ENCODE data around the gene PEX7. TPM values are rescaled to one million over a fixed set of nuclear protein-coding genes. Genes with fewer than 3 reads are reported as not detected.

The PEX7 gene, protein sequence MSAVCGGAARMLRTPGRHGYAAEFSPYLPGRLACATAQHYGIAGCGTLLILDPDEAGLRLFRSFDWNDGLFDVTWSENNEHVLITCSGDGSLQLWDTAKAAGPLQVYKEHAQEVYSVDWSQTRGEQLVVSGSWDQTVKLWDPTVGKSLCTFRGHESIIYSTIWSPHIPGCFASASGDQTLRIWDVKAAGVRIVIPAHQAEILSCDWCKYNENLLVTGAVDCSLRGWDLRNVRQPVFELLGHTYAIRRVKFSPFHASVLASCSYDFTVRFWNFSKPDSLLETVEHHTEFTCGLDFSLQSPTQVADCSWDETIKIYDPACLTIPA
- 1 to 10 TPM; 2.5 to 3.3 TPM for total RNA-seq

GRCh38 chr6:136822376-136823127 lies at the start of gene PEX7:
Gene PEX7 (plus strand): TSS chr6:136822592. CDS start chr6:136822666, 74 bp downstream.
- peaks cover 14% of the 10 kb centered on the region for H3K4me1 Mint-ChIP-seq (ENCODE audit: low read depth)
- peak within 1 kb of the TSS; percentile 92 for H3K27ac Mint-ChIP-seq
- ATAC-seq (peak; percentile 97), DNase-seq (peak; percentile 93)
- ChIA-PET POLR2A (interaction anchor here (0.9 to 1.3 kb wide), 2 partner anchors 30 to 99 kb away, joined by 3 read pairs; partner anchors contain the start of genes MAP3K5 and SLC35D3), CTCF (interaction anchor here (0.6 to 1.7 kb wide), 4 partner anchors 10 to 178 kb away, joined by 3 to 8 read pairs (median 4); partner anchors contain the start of gene MAP3K5)
- H3K9me3 Mint-ChIP-seq (ENCODE audit: insufficient read depth), result no peaks in the 10 kb centered on the region
- peaks cover 10% of the 10 kb centered on the region for H3K36me3 Mint-ChIP-seq (ENCODE audit: low read depth)
- peaks cover 7% of the 10 kb centered on the region for H3K27me3 Mint-ChIP-seq (ENCODE audit: low read depth)
- H3K4me3 Mint-ChIP-seq, result peak within 1 kb of the TSS; percentile 91

DNA sequence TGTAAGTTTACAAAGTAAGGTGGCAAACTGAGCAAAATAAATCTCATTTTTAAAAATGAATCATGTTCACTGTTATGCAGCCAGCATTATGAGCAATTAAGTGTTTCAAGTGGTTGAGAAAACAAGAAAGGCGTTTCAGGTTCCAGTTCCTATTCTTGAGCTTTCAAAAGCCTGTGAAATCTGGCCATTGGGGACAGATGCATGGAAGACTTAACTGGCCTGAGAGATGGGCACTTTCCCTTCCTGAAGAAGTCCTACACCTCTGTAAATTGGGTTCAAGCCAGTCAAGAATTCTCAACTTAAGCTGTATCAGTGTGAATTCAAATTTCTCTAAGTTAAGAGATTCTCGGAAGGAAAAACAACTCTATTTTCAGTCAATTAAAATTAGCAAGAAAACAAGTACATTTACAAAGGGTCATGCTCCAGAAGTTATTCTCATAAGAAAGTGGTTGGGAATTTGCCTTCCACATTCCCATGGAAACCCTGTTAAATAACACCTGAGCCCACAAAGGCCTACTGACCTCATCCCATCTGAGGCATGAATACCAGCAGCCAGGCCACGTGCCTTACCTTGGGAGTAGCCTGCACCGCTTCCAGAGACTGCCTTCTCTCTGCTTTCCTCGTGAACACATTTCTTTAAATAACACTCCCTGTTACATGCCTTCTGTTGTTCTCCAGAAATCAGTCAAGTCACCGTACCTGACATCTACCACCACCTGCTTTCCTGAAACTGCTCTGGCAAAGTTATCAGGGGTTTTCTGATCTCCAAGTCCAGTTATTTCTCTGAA lies 49.5 kb upstream of the PEX7 start:
- no peak overlapping the region for H3K4me3 Mint-ChIP-seq
- peaks cover 14% of the 10 kb centered on the region for H3K4me1 Mint-ChIP-seq (ENCODE audit: low read depth)
- DNase-seq, result no peak
- H3K27me3 Mint-ChIP-seq (ENCODE audit: low read depth), result no peaks in the 10 kb centered on the region
- ChIA-PET POLR2A (interaction anchor here (1.0 kb wide), 1 partner anchor 20 kb away, joined by 3 read pairs; no protein-coding TSS in a partner anchor), CTCF (interaction anchor here (0.6 to 6.3 kb wide), 3 partner anchors 9 to 1322 kb away, joined by 3 to 40 read pairs (median 3); partner anchors contain the start of gene MAP3K5)
- peaks cover 16% of the 10 kb centered on the region for H3K36me3 Mint-ChIP-seq (ENCODE audit: low read depth)
- ATAC-seq, result no peak
- H3K9me3 Mint-ChIP-seq (ENCODE audit: insufficient read depth), result no peaks in the 10 kb centered on the region
- H3K27ac Mint-ChIP-seq, result peak overlapping the region; percentile 9

- peaks cover 16% of the 10 kb centered on the region for H3K36me3 Mint-ChIP-seq (ENCODE audit: low read depth)
- no peak overlapping the region for H3K4me3 Mint-ChIP-seq
- ChIA-PET POLR2A (interaction anchor here (1.0 kb wide), 1 partner anchor 19 kb away, joined by 3 read pairs; no protein-coding TSS in a partner anchor), CTCF (interaction anchor here (1.2 to 6.3 kb wide), 2 partner anchors 9 to 18 kb away, joined by 3 to 40 read pairs; partner anchors contain the start of gene MAP3K5)
- no peak for DNase-seq
- H3K27me3 Mint-ChIP-seq (ENCODE audit: low read depth), result no peaks in the 10 kb centered on the region
- H3K4me1 Mint-ChIP-seq (ENCODE audit: low read depth), result peaks cover 13% of the 10 kb centered on the region
- ATAC-seq, result no peak
- H3K27ac Mint-ChIP-seq, result no peak overlapping the region
- no peaks in the 10 kb centered on the region for H3K9me3 Mint-ChIP-seq (ENCODE audit: insufficient read depth)
These were observed 49.0 kb upstream of the PEX7 start for GRCh38 chr6:136773473-136773796.

DNA sequence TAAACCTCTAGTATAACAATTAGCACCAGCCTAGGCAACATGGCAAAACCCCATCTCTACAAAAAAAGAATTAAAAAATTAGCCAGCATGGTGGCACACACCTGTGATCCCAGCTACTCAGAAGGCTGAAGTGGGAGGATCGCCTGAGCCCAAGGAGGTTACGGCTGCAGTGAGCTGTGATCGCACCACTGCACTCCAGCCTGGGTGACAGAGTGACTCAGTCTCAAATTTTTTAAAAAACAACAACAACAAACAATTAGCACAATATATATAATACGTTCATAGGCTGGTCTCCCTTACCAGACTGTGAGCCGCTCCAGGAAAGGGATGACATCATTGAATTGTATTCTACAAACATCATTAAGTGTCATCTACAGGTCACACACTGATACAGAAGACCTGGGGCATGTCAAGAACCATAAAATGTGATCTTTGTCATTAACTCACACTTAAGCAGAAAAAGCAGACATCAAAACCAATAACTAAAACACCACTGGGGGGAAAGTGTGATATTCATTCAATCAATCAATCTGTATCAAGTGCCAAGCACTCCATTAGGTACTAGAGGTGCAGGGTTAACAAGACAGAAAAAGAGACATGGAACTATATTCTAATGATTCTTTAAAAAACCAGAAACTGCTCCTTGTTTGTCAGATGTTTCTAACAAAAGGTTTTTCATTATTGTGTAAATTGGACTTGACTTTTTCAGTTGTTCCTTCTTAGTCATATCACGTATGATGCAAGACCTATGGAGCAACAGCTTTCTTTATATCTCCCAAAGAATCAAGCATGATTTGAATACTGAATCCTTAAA lies 48.0 kb upstream of the PEX7 start:
- no peak for ATAC-seq
- no peak overlapping the region for H3K27ac Mint-ChIP-seq
- POLR2A ChIA-PET, result no interaction called here
- CTCF ChIA-PET, result interaction anchor here (2.3 to 6.3 kb wide), 2 partner anchors 17 to 129 kb away, joined by 12 to 40 read pairs; partner anchors contain the start of gene MAP3K5
- H3K9me3 Mint-ChIP-seq (ENCODE audit: insufficient read depth), result no peaks in the 10 kb centered on the region
- H3K4me3 Mint-ChIP-seq, result no peak overlapping the region
- no peak for DNase-seq
- peaks cover 9% of the 10 kb centered on the region for H3K4me1 Mint-ChIP-seq (ENCODE audit: low read depth)
- H3K27me3 Mint-ChIP-seq (ENCODE audit: low read depth), result no peaks in the 10 kb centered on the region
- peaks cover 16% of the 10 kb centered on the region for H3K36me3 Mint-ChIP-seq (ENCODE audit: low read depth)

DNA sequence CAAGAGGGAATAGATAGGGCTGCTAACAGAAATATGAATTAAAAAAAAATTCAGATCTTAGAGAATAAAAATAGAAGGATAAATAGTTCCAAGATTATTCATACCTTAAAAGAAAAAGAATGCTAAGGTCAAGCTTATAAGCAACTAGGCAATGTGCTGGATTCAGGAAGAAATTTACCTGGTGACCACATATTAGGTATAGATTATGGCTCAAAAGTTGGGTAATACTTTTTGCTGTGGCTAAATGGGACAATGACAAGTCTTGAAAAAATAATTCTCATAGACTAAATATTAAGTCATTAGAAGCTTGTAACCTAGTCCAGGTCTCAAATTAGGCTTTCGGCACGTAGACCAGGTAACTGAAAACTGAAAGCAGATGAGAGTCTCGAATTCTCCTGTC lies 47.3 kb upstream of the PEX7 start:
- DNase-seq, result no peak
- POLR2A ChIA-PET, result no interaction called here
- H3K36me3 Mint-ChIP-seq (ENCODE audit: low read depth), result peaks cover 16% of the 10 kb centered on the region
- no peaks in the 10 kb centered on the region for H3K27me3 Mint-ChIP-seq (ENCODE audit: low read depth)
- no peak overlapping the region for H3K4me3 Mint-ChIP-seq
- no peaks in the 10 kb centered on the region for H3K9me3 Mint-ChIP-seq (ENCODE audit: insufficient read depth)
- ATAC-seq, result no peak
- H3K4me1 Mint-ChIP-seq (ENCODE audit: low read depth), result peaks cover 15% of the 10 kb centered on the region
- no peak overlapping the region for H3K27ac Mint-ChIP-seq
- CTCF ChIA-PET, result interaction anchor here (2.2 to 6.3 kb wide), 3 partner anchors 11 to 130 kb away, joined by 8 to 40 read pairs (median 12); partner anchors contain the start of gene MAP3K5

DNA sequence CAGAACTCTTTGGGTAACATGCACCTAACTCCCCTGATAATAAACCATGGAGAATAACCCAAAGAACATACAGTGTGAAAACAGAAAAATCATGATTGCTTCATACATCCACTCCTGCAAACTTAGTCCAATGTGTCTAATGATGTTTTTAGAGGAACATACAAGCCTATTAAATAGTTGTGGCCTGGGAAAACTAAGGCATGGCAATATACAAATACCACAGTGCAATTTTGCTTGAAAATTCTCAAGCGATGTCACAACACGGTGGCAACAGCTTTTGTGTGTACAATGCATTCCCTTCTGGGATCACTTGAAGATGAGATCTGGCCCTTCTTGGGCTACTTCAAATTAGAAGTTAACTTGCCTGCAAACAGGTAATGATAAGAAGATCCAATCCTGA lies 46.8 kb upstream of the PEX7 start:
- Mint-ChIP-seq H3K4me1 (ENCODE audit: low read depth) (peaks cover 15% of the 10 kb centered on the region), H3K9me3 (ENCODE audit: insufficient read depth) (no peaks in the 10 kb centered on the region), H3K4me3 (no peak overlapping the region), H3K36me3 (ENCODE audit: low read depth) (peaks cover 16% of the 10 kb centered on the region), H3K27me3 (ENCODE audit: low read depth) (no peaks in the 10 kb centered on the region), H3K27ac (no peak overlapping the region)
- DNase-seq (no peak), ATAC-seq (no peak)
- CTCF ChIA-PET, result interaction anchor here (2.2 to 6.3 kb wide), 3 partner anchors 11 to 130 kb away, joined by 8 to 40 read pairs (median 12); partner anchors contain the start of gene MAP3K5
- POLR2A ChIA-PET, result no interaction called here

DNA sequence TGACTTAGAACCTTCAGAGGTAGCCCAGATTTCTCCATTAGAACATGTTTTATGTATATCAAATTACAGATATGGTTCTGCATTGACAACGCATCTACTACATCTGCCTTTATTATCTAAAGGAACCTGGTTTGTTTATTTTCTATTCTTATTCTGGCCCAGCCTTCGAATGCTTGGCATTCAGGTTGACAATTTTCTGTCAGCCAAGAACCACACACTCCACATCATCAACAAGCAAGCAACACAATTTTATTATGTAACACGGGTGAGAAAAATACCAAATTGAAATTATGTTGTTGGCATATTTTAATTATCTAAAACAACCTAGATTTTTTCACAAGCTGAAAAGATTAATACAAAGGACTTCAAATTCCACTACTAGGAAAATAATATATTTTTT lies 44.7 kb upstream of the PEX7 start:
- Mint-ChIP-seq H3K36me3 (ENCODE audit: low read depth) (peaks cover 24% of the 10 kb centered on the region), H3K4me1 (ENCODE audit: low read depth) (peaks cover 20% of the 10 kb centered on the region), H3K9me3 (ENCODE audit: insufficient read depth) (no peaks in the 10 kb centered on the region), H3K27ac (no peak overlapping the region), H3K4me3 (no peak overlapping the region), H3K27me3 (ENCODE audit: low read depth) (no peaks in the 10 kb centered on the region)
- ChIA-PET CTCF (no interaction called here), POLR2A (no interaction called here)
- ATAC-seq (no peak), DNase-seq (no peak)

GRCh38 chr6:136779682-136780081 lies 42.7 kb upstream of the PEX7 start:
- peaks cover 38% of the 10 kb centered on the region for H3K4me1 Mint-ChIP-seq (ENCODE audit: low read depth)
- no peaks in the 10 kb centered on the region for H3K9me3 Mint-ChIP-seq (ENCODE audit: insufficient read depth)
- CTCF ChIA-PET, result interaction anchor here (1.0 kb wide), 1 partner anchor 12 kb away, joined by 4 read pairs; the partner anchor contains the start of gene MAP3K5

GRCh38 chr6:136780972-136781371 lies 41.4 kb upstream of the PEX7 start:
- H3K27me3 Mint-ChIP-seq (ENCODE audit: low read depth), result no peaks in the 10 kb centered on the region
- H3K9me3 Mint-ChIP-seq (ENCODE audit: insufficient read depth), result no peaks in the 10 kb centered on the region
- H3K4me1 Mint-ChIP-seq (ENCODE audit: low read depth), result peaks cover 48% of the 10 kb centered on the region
- ATAC-seq (no peak), DNase-seq (no peak)
- H3K4me3 Mint-ChIP-seq, result no peak overlapping the region
- ChIA-PET POLR2A (interaction anchor here (0.7 kb wide), 1 partner anchor 11 kb away, joined by 3 read pairs; the partner anchor contains the start of gene MAP3K5), CTCF (interaction anchor here (1.1 to 4.7 kb wide), 3 partner anchors 11 to 137 kb away, joined by 5 to 32 read pairs (median 6); partner anchors contain the start of gene MAP3K5)
- H3K36me3 Mint-ChIP-seq (ENCODE audit: low read depth), result peaks cover 43% of the 10 kb centered on the region
- H3K27ac Mint-ChIP-seq, result no peak overlapping the region

More at GRCh38 chr6:136779682-136780081, 42.7 kb upstream of the PEX7 start:
- ATAC-seq (no peak), DNase-seq (no peak)
- Mint-ChIP-seq H3K27me3 (ENCODE audit: low read depth) (no peaks in the 10 kb centered on the region), H3K4me3 (no peak overlapping the region), H3K36me3 (ENCODE audit: low read depth) (peaks cover 39% of the 10 kb centered on the region), H3K27ac (no peak overlapping the region)
- POLR2A ChIA-PET, result no interaction called here

DNA sequence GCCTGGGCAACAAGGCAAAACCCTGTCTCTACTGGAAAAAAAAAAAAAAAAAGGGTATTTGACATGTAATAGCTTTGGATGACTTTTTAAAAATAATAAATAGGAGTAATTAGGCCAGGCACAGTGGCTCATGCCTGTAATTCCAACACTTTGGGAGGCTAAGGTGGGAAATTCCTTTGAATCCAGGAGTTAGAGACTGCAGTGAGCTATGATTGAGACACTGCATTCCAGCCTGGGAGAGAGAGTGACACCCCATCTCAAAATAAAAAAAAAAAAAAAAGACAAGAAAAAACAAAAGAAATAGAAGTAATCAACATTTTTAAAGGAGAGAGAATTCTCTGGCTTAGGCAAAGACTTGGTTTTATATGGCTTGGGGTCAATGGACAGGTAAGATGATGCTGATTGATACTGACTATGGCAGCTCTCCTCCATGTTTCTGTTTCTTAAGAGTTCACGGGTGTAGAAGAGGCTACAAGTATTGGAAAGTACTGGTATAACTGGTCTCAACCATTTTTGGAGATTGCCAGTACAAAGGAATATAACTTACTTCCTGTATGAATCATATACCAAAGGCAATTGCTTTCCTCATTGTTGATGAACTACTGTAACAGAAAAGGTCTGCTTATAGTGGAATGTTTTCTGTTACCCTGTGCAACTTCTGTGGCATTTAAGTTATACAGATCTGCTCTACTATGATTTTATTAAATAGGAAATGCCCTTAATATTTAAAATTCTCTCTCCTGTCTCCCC lies 40.2 kb upstream of the PEX7 start:
- H3K36me3 Mint-ChIP-seq (ENCODE audit: low read depth), result peaks cover 41% of the 10 kb centered on the region
- ChIA-PET CTCF (interaction anchor here (1.7 to 4.7 kb wide), 2 partner anchors 9 to 19 kb away, joined by 6 to 32 read pairs; partner anchors contain the start of gene MAP3K5), POLR2A (interaction anchor here (0.6 kb wide), 1 partner anchor 118 kb away, joined by 4 read pairs; no protein-coding TSS in a partner anchor)
- no peak overlapping the region for H3K4me3 Mint-ChIP-seq
- H3K9me3 Mint-ChIP-seq (ENCODE audit: insufficient read depth), result no peaks in the 10 kb centered on the region
- H3K4me1 Mint-ChIP-seq (ENCODE audit: low read depth), result peaks cover 54% of the 10 kb centered on the region
- H3K27me3 Mint-ChIP-seq (ENCODE audit: low read depth), result no peaks in the 10 kb centered on the region
- H3K27ac Mint-ChIP-seq, result no peak overlapping the region
- DNase-seq (no peak), ATAC-seq (peak; percentile 50)
